ENCODE results near the gene ACSS1. TPM values are rescaled to one million over a fixed set of nuclear protein-coding genes. Genes with fewer than 3 reads are reported as not detected.

ACSS1 gene
- total and polyA plus RNA-seq, 7 donors: 20.1 to 41.0 (median 27.1) TPM

GRCh38 chr20:24962182-24962492, 95.8 kb downstream of the ACSS1 start:
- Histone ChIP-seq H3K27ac (no peak overlapping the region), H3K4me3 (no peak overlapping the region), H3K36me3 (peaks cover 17 to 93% (median 55%) of the 10 kb centered on the region in 4 donors), H3K27me3 (no peaks in the 10 kb centered on the region), H3K9me3 (no peaks in the 10 kb centered on the region), H3K4me1 (no peaks in the 10 kb centered on the region)
- peak; percentile 14 for DNase-seq
- intact Hi-C loops (cut with DNase I): no loop called here
- TF ChIP-seq EP300 (IDR thresholded peaks at IDR 0.05) (no peak), POLR2A (IDR thresholded peaks at IDR 0.05) (no peak), POLR2AphosphoS5 (IDR thresholded peaks at IDR 0.05) (no peak), CTCF (IDR thresholded peaks at IDR 0.05) (no peak)
- 94 to 95% methylated on average over 2 of the region's 2 CpGs for WGBS, 2 donors

- TF ChIP-seq POLR2AphosphoS5 (IDR thresholded peaks at IDR 0.05) (no peak), EP300 (IDR thresholded peaks at IDR 0.05) (no peak), CTCF (IDR thresholded peaks at IDR 0.05) (no peak), POLR2A (IDR thresholded peaks at IDR 0.05) (no peak)
- Histone ChIP-seq H3K4me1 (no peaks in the 10 kb centered on the region), H3K27ac (no peak overlapping the region), H3K36me3 (peaks cover 17 to 90% (median 55%) of the 10 kb centered on the region in 4 donors), H3K27me3 (no peaks in the 10 kb centered on the region), H3K4me3 (no peak overlapping the region), H3K9me3 (no peaks in the 10 kb centered on the region)
- 92% methylated on average over 20 of the region's 20 CpGs for WGBS, 2 donors
- DNase-seq: peak; percentile 28
- intact Hi-C loops (cut with DNase I): no loop called here
Measured at GRCh38 chr20:24961384-24962181, 96.4 kb downstream of the ACSS1 start.

- Histone ChIP-seq H3K27me3 (no peaks in the 10 kb centered on the region), H3K4me3 (no peak overlapping the region), H3K27ac (no peak overlapping the region), H3K4me1 (no peaks in the 10 kb centered on the region), H3K9me3 (no peaks in the 10 kb centered on the region), H3K36me3 (peaks cover 17 to 85% (median 52%) of the 10 kb centered on the region in 4 donors)
- intact Hi-C loops (cut with DNase I): no loop called here
- WGBS, 2 donors: 67 to 72% methylated on average over 2 of the region's 2 CpGs
- DNase-seq: no peak
- TF ChIP-seq POLR2AphosphoS5 (IDR thresholded peaks at IDR 0.05): no peak
- TF ChIP-seq EP300 (IDR thresholded peaks at IDR 0.05): no peak
- TF ChIP-seq POLR2A (IDR thresholded peaks at IDR 0.05): no peak
- no peak for TF ChIP-seq CTCF (IDR thresholded peaks at IDR 0.05)
Measured at GRCh38 chr20:24960861-24961260, 97.1 kb downstream of the ACSS1 start.

- 94 to 96% methylated on average over 10 of the region's 10 CpGs for WGBS, 2 donors
Measured at GRCh38 chr20:24960302-24960801, 97.6 kb downstream of the ACSS1 start.

More at GRCh38 chr20:24960302-24960801, 97.6 kb downstream of the ACSS1 start:
- Histone ChIP-seq H3K27ac (no peak overlapping the region), H3K4me1 (no peaks in the 10 kb centered on the region), H3K27me3 (no peaks in the 10 kb centered on the region), H3K4me3 (no peak overlapping the region), H3K9me3 (no peaks in the 10 kb centered on the region), H3K36me3 (peaks cover 17 to 83% (median 49%) of the 10 kb centered on the region in 4 donors)
- DNase-seq: peak; percentile 50
- intact Hi-C loops (cut with DNase I): no loop called here
- TF ChIP-seq EP300 (IDR thresholded peaks at IDR 0.05): no peak
- no peak for TF ChIP-seq POLR2AphosphoS5 (IDR thresholded peaks at IDR 0.05)
- no peak for TF ChIP-seq CTCF (IDR thresholded peaks at IDR 0.05)
- no peak for TF ChIP-seq POLR2A (IDR thresholded peaks at IDR 0.05)
